ENCODE results near the gene GABRB1.

GABRB1 gene

DNA sequence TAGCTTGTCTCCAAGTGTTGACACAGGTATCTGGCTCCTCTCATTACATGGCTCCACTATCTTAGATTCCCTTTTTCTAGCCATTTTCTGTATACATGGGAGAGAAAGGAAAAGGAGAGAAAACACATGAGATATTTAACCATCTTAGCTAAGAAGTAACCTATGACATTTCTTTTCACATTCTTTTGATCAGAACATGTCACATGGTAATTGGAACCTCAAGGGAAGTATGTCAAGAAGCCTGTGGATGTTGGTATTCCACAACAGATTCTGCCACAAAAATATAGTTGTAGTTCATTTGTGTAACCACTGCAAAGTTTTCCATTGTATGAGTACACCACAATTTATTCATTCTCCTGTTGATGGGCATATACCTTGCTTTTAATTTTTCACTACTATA lies 18.7 kb upstream of the GABRB1 start:
- H3K27ac Mint-ChIP-seq: no peak overlapping the region
- no peaks in the 10 kb centered on the region for H3K36me3 Mint-ChIP-seq (ENCODE audit: low read depth)
- no peak overlapping the region for H3K4me3 Mint-ChIP-seq
- TF ChIP-seq, protein P1, sequence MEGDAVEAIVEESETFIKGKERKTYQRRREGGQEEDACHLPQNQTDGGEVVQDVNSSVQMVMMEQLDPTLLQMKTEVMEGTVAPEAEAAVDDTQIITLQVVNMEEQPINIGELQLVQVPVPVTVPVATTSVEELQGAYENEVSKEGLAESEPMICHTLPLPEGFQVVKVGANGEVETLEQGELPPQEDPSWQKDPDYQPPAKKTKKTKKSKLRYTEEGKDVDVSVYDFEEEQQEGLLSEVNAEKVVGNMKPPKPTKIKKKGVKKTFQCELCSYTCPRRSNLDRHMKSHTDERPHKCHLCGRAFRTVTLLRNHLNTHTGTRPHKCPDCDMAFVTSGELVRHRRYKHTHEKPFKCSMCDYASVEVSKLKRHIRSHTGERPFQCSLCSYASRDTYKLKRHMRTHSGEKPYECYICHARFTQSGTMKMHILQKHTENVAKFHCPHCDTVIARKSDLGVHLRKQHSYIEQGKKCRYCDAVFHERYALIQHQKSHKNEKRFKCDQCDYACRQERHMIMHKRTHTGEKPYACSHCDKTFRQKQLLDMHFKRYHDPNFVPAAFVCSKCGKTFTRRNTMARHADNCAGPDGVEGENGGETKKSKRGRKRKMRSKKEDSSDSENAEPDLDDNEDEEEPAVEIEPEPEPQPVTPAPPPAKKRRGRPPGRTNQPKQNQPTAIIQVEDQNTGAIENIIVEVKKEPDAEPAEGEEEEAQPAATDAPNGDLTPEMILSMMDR (IDR thresholded peaks at IDR 0.05): no peak
- H3K27me3 Mint-ChIP-seq (ENCODE audit: low read depth, poor library complexity): no peaks in the 10 kb centered on the region
- H3K9me3 Mint-ChIP-seq: peaks cover 4% of the 10 kb centered on the region
- no peak for DNase-seq
- H3K4me1 Mint-ChIP-seq: no peaks in the 10 kb centered on the region

DNA sequence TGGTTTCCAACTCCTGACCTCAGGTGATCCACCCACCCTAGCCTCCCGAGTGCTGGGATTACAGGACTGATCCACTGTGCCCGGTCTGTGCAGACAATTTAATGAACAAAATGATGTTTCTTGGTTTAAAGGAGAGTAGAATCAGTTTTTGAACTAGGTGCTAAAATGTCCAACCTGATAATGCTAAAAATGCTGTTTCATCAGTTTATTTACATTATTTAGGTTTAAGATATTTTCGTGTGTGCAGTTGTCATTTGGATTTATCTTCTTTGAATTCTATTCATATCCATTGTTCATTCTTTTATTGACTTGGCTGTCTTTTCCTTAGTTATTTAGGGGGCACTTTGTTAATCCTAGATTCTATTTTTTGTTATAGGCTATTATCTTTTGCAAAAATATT lies 18.0 kb upstream of the GABRB1 start:
- no peak for DNase-seq
- Mint-ChIP-seq H3K27me3 (ENCODE audit: low read depth, poor library complexity) (no peaks in the 10 kb centered on the region), H3K27ac (no peak overlapping the region), H3K4me1 (no peaks in the 10 kb centered on the region), H3K36me3 (ENCODE audit: low read depth) (no peaks in the 10 kb centered on the region), H3K9me3 (peaks cover 4% of the 10 kb centered on the region), H3K4me3 (no peak overlapping the region)
- TF ChIP-seq, protein P1 (IDR thresholded peaks at IDR 0.05): no peak

DNA sequence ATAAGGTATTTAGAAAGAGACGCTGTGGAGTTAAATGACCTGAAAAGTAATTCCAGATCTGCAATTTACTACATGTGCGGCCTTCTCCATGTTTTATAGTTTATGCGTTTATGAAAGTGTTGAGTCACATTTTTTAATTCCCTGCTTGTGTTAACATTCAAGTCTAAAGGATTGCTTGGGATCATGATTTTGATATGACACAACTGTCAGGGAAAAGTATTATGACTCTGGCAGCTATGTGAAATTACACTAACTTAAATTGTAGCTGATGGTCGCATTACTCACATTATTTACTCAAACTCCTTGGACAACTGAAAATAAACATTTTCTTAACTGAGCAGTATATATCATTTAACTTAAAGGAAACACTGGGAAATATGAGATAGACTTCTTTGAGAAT lies 14.3 kb upstream of the GABRB1 start:
- no peaks in the 10 kb centered on the region for H3K4me1 Mint-ChIP-seq
- H3K27ac Mint-ChIP-seq: no peak overlapping the region
- TF ChIP-seq, protein P1 (IDR thresholded peaks at IDR 0.05): no peak
- H3K36me3 Mint-ChIP-seq (ENCODE audit: low read depth): no peaks in the 10 kb centered on the region
- DNase-seq: no peak
- H3K27me3 Mint-ChIP-seq (ENCODE audit: low read depth, poor library complexity): no peaks in the 10 kb centered on the region
- no peaks in the 10 kb centered on the region for H3K9me3 Mint-ChIP-seq
- H3K4me3 Mint-ChIP-seq: no peak overlapping the region

DNA sequence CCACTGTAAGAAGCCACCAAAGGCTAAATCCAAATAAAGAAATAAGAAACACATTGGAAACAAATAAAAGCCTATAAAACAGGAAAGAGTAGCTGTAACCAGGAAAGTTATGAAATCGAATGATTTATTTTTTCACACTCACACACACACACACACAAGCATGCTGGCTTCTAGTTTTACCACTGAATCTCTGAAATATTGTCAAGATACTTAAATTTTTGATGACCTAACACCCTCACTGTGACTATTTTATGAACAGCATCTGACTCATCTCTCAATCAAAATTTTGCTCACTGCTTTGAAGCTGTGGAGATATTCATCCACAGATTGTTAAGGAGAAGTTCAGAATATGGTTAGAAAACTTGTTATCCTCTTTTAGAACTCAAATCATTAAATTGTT lies 13.9 kb upstream of the GABRB1 start:
- no peaks in the 10 kb centered on the region for H3K9me3 Mint-ChIP-seq
- no peaks in the 10 kb centered on the region for H3K27me3 Mint-ChIP-seq (ENCODE audit: low read depth, poor library complexity)
- no peak overlapping the region for H3K4me3 Mint-ChIP-seq
- H3K36me3 Mint-ChIP-seq (ENCODE audit: low read depth): no peaks in the 10 kb centered on the region
- H3K4me1 Mint-ChIP-seq: no peaks in the 10 kb centered on the region
- no peak for DNase-seq
- TF ChIP-seq, protein P1 (IDR thresholded peaks at IDR 0.05): no peak
- no peak overlapping the region for H3K27ac Mint-ChIP-seq

DNA sequence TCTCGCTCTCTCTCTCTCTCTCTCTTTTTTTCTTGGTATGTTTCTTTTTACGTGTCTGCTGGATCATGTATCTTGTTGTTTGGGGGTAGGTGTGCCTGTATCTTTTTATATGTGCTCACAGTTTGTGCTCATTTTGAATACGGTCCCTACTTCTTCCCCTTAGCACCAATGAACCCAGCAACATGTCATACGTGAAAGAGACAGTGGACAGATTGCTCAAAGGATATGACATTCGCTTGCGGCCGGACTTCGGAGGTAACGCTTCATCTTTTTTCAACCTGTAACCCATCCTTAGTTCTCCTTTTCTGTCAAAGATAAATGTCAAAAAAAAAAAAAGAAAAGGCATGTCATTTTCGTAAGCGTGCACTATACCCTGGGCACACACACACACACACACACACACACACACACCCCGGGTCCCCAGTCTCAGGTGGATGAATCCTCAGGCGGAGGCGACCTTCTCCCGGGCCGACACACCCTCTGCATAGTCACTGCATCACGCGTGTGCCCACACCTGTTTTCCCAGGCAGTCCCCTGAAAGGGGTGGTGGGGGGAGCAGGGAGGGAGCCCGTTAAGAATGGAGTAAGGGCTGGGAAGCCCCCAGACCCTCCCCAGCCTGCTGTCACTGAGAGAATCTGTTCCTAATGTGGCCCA lies 511 bp downstream of the GABRB1 start:
- Mint-ChIP-seq H3K4me3 (peak overlapping the region; percentile 89), H3K27ac (no peak overlapping the region), H3K27me3 (ENCODE audit: low read depth, poor library complexity) (peaks cover 42% of the 10 kb centered on the region), H3K4me1 (peaks cover 17% of the 10 kb centered on the region), H3K36me3 (ENCODE audit: low read depth) (no peaks in the 10 kb centered on the region), H3K9me3 (no peaks in the 10 kb centered on the region)
- TF ChIP-seq, protein P1 (IDR thresholded peaks at IDR 0.05): no peak
- DNase-seq: peak; percentile 13

DNA sequence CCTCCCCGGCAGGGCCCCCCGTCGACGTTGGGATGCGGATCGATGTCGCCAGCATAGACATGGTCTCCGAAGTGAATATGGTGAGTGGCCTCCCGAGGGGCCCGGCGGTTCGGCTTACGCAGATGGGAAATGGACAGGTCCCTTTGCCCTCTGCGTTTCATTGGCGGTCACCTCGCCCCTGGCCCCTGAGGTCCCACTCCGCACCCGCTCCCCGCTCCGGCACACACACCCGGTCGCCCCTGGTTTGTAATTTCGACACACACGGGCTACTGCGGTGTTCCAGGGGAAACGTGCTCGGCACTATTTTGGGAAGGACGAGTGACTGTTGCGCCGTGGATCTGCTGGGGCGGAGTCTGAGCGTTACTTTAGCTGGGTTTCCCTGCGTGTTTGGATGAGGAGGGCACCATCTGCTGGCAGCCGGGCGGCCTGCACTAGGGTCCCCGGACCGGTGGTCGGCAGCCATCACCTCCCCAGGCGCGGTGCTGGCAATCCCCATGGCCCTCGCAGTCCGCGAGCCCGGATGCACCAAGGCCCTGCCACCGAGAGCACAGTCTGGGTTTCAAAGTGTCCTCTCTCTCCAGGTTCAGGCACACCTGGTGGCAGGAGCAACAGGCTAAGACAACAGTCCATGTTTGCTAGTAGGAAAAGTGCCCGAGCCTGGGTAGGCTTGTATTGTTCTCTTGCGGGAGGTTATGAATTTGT lies 1.2 kb downstream of the GABRB1 start:
- Mint-ChIP-seq H3K4me3 (peak overlapping the region; percentile 89), H3K27ac (no peak overlapping the region), H3K36me3 (ENCODE audit: low read depth) (no peaks in the 10 kb centered on the region), H3K9me3 (no peaks in the 10 kb centered on the region), H3K27me3 (ENCODE audit: low read depth, poor library complexity) (peaks cover 42% of the 10 kb centered on the region), H3K4me1 (peaks cover 17% of the 10 kb centered on the region)
- TF ChIP-seq, protein P1 (IDR thresholded peaks at IDR 0.05): peak; percentile 90
- peak; percentile 85 for DNase-seq

Measured in nephron progenitor cell (in vitro differentiated cells).